RKO (cell line): Measurements from ENCODE around the gene PAK4.
A peak's percentile ranks its signal among the peaks of the same experiment; 100 is the strongest.
"Not testable (repeated sequence)": the region's sequence is repeated elsewhere in the genome, so short reads cannot be mapped to it uniquely, and the experiment has no call there.

Experiments used
- DNase-seq: peaks from one replicate; pipeline ENCODE4 v3.0.0-alpha.2; 2016; ENCODE audit warnings: low spot score

Gene PAK4

GRCh38 chr19:39100500-39101166, 25.0 kb upstream of the PAK4 start:
- no peak for DNase-seq

DNA sequence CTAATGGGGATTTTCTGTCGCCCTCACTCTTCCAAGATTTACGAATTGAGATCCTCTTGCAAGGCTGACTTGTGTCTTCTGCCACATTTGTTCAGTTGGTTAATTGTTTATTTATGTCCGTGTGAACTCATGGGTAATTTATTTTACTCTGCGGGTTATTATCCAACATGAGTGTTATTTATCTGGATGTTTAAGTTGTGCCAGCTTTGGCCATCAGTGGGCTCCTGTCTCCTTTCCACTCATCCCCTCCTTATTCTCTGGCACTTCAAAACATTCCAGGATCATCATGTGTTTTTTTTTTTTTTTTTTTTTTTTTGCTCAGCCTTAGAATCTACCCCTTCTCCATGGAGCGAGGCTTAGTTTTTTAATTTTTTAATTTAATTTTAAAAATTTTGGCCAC, 22.4 kb upstream of the PAK4 start:
- no peak for DNase-seq

GRCh38 chr19:39104186-39104596, 21.4 kb upstream of the PAK4 start:
- DNase-seq, result no peak

GRCh38 chr19:39106194-39106593, 19.4 kb upstream of the PAK4 start:
- no peak for DNase-seq

- no peak for DNase-seq
These were observed 15.9 kb upstream of the PAK4 start for GRCh38 chr19:39109641-39110040.

GRCh38 chr19:39110263-39110967, 15.2 kb upstream of the PAK4 start:
- no peak for DNase-seq

DNA sequence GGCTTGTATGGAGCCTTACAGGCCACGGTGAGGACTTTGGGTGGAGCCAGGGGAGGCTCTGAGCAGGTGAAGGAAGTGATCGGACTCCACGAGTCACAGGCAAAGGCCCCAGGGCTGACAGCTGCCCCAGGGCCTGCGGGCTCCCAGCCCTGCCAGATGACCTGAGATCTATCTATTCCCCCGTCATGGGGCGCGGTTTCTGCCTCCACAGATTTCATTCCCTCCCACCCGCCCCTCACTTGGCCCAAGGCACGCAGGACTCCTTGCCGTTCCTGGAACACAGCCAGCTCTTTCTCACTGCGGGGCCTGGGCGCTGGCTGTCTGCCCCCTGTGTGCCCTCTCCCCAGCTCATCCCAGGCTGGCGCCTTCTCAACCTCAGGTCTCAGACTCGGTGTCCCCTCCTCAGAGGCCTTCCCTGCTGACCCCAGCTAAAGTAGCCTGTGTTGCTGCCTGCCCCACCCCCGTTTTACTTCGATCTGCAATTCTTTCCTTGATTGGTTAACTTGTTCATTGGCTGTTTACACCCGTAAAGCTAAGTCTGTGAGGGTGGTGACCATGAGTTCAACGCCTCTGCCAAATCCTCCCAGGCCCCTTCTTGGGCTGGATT, 13.9 kb upstream of the PAK4 start:
- no peak for DNase-seq

GRCh38 chr19:39112338-39112890, 13.2 kb upstream of the PAK4 start:
- peak; percentile 88 for DNase-seq

DNA sequence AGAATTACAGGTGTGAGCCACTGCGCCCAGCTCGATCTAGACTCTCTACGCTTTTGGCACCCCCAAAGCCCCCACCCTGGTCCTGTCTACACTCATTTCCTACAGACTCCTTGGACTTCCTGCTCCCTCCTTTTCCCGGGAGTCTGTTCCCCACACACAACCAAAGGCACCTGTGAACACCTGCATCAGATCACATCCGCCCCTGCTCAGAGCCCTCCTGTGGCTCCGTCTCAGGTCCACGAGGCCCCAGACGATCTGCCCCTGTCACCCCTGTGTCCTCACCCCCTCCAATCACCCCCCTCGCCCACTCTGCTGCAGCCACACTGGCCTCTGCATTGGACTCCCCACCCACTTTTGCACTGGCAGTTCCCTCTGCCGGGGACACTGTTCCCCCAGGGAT, 12.4 kb upstream of the PAK4 start:
- DNase-seq, result no peak

DNA sequence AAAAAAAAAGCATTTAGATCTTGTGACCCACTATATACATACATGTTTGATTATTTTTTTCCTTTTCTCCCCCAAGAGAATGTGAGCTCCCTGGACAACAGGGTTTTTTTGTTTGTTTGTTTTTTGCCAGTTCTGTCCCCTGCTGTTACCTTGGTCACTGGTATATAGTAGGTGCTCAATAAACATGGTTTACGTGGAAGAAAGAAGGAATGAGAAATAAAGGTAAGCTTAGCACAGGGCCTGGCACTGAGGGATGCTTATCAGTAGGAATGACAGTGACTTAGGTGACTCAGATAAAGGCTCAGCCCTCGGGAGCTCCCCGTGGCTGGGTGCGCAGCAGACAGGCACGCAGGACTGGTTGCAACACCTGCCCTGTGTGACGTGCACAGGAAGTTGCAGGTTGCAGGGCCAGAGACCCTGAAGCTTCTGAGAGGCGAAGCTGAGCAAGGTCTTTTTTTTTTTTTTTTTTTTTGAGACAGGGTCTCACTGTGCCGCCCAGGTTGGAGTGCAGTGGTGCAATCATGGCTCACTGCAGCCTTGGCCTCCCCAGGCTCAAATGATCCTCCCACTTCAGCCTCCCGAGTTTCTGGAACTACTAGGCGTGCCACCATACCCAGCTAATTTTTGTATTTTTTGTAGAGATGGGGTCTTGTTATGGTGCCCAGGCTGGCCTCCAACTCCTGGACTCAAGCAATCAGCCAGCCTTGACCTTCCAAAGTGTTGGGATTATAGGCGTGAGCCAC, 10.3 kb upstream of the PAK4 start:
- DNase-seq, result no peak

DNA sequence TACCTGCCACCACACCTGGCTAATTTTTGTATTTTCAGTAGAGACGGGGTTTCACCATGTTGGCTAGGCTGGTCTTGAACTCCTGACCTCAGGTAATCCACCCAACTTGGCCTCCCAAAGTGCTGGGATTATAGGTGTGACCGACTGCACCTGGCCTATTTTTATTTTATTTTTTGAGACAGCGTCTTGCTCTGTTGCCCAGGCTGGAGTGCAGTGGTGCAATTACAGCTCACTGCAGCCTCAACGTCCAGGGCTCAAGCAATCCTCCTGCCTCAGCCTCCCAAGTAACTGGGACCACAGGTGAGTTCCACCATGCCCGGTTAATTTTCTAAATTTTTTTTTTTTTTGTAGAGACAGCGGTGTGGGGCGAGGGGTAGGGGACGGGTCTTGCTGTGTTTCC, 8.6 kb upstream of the PAK4 start:
- DNase-seq, result not testable (repeated sequence)

GRCh38 chr19:39119830-39120229, 5.8 kb upstream of the PAK4 start:
- DNase-seq, result no peak

DNA sequence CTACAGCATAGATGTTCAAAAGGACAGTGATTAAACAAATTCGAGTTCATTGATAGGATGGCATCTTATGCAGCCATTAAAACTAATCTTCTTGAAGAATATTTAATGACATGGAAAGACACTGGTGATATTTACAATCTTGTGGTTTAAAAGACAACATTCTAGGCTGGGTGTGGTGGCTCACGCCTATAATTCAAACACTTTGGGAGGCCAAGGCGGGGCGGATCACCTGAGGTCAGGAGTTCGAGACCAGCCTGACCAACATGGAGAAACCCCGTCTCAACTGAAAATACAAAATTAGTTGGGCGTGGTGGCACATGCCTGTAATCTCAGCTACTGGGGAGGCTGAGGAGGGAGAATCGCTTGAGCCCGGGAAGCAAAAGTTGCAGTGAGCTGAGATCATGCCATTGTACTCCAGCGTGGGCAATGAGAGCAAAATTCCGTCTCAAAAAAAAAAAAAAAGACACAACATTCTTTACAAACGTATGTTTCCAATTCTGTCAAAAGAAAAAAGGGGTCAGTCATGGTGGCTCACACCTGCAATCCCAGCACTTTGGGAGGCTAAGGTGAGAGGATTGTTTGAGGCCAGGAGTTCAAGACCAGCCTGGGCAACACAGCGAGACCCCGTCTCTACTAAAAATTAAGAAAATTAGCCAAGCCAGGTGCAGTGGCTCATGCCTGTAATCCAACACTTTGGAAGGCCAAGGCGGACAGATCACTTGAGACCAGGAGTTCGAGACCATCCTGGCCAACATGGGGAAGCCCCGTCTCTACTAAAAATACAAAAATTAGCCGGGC, 2.5 kb upstream of the PAK4 start:
- DNase-seq, result no peak

DNA sequence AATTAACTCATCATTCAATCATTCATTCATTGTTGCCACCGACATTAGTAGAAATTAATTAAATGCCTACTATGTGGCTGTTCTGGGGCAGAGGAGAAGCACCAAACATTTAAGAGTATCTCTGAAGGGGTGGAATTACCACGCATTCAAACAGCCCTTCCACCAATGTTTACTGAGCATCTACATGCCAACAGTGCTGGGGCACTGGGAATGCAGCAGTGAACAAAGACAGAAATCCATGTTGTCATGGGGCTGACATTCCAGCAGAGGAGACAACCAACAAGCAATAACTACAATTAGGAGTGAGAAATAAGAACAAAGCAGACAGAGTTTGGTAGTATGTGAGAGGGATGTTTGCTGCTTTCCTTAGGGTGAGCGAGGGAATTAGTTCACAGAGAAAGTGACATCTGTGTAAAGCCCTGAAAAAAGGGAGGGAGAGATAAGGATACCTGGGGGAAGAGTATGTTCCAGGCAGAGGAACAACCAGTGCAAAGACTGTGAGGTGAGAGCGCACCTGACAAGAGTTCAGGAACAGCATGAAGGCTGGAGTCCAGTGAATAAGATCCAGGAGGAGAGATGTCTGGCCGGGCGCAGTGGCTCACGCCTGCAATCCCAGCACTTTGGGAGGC, 1.3 kb upstream of the PAK4 start:
- DNase-seq, result no peak

DNA sequence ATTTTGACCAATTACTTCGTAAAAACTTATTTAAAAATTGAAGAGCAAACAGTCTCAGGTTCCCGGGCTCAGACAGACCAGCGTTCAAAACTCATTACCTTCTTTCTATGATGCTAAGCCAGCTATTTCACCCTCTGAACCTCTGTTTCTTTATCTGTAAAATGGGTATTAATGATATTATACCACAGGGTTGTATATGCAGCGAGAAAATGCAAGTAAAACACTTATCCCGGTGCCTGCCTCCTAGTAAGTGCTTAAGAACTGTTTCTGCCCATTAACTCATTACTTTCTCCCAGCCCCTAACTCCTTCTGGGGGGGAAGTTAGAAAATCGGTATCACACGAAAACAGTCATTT, 410 bp upstream of the PAK4 start:
- no peak for DNase-seq

DNA sequence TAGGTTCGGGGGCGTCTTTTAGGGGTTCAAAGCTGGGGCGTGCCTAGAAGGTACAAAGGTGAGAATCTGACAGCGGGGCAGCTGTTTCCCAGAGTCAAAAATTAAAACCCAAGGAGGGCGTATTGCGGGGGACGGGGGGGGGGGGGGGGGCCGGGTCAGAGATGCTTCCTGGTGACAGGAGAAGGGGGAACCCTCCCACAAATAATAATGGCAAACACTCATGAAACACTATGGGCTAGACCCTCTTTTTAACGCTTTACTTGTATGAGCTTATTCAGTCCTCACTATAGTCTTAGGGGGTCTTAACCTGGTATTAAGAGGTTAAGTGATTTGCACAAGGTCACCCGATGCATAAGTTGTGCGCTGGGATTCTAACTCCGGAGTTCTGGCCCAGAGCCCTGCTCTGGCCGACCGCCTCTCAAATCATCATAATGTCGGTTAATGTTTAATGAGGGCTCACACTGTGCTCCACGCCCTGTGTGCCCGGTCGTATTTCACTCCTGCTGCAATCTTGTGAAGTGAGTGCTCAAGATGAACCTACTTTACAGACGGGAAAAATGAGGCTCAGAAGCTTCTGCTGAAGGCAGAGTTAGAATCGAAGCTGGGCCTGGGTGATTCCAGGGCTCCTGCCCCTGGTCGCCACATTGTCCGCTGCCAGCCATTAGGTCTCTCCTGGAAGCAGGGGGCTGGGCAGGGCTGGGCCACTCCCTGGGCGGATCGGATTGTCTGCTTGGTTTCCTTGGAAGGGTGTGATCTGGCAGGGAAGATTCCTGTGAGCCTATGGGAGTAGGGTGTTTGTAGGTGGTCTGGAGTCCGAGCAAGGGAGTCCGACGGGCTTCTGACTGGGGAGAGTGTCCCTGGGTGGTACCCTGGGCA, 964 bp downstream of the PAK4 start:
- peak; percentile 36 for DNase-seq

DNA sequence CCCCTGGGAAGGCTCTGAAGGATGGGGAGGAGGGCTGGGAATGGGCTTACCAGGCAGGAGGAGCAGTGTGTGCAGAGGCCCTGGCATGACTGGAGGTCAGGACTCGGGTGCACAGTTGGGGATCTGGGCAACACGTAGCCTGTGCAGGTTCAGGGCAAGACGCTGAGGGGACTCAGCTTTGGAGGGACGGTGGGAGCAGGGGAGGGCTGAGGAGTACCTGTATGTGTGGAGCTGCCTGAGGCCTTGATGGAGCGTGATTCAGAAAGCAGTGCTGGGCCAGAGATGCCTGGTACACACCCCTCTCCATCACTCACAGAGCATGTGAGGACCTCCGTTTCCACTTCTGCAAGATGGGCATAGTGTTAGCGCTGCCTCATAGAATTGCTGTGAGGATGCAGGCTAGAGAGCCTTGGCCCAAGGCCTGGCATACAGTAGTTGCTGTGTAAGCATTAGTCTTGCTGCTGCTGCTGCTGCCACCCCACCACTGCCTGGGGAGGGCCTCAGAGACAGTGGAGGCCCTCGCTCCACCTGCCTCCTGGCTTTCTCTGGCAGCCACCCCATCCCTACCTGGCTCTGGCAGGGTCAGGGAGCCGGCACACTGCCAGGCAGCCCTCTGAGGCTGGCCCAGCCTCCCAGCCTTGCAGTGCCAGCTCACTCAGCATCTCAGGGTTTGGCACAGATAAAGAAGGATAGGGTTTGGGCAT, 2.4 kb downstream of the PAK4 start:
- no peak for DNase-seq

GRCh38 chr19:39128516-39129079, 3.0 kb downstream of the PAK4 start:
- no peak for DNase-seq

DNA sequence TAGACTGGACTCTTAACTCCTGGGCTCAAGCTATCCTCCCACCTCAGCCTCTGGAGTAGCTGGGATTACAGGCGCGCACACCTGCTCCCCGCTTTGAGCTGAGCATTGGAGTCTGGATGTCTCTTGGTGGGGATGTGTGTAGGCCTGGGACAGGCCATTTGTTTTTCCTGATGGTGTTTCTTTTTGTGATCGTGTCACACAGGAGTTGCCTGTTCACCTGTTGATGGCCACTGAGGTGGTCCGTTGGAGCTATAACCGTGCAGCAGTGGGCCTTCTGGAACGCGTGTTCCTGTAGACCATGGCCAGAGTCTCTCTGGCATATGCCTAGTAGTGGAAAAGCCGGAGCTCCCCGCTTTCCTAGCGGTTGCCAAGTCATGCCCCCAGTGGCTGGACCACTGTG, 3.5 kb downstream of the PAK4 start:
- DNase-seq, result no peak
